Stimulated activated CD4-positive, alpha-beta T cell treated with anti-CD3 and anti-CD28 coated beads, TNF-alpha, amount 100 ng/mL, for 1 hour (primary cell): ENCODE results near the gene AASDH.
"Not testable (repeated sequence)": the region's sequence is repeated elsewhere in the genome, so short reads cannot be mapped to it uniquely, and the experiment has no call there.

Source experiments
- DNase-seq, 3 donors: peaks; one replicate each; pipeline ENCODE4 v3.0.0-alpha.2; 2020; ENCODE audit warnings: low read depth in 3 of 3, low spot score in 1 of 3

The AASDH gene

GRCh38 chr4:56405016-56405415 lies 17.7 kb upstream of the AASDH start:
- DNase-seq = no peak

GRCh38 chr4:56400560-56400959 lies 13.3 kb upstream of the AASDH start:
- no peak for DNase-seq

- no peak for DNase-seq
These were observed 4.0 kb upstream of the AASDH start for GRCh38 chr4:56391270-56391669.

GRCh38 chr4:56389558-56389957 lies 2.3 kb upstream of the AASDH start:
- no peak for DNase-seq

- DNase-seq = no peak
These were observed 1.0 kb upstream of the AASDH start for GRCh38 chr4:56388306-56388705.

- no peak for DNase-seq
These were observed 1.2 kb downstream of the AASDH start for GRCh38 chr4:56386091-56386490.

GRCh38 chr4:56375458-56375857 lies 11.8 kb downstream of the AASDH start:
- no peak for DNase-seq

GRCh38 chr4:56374956-56375355 lies 12.3 kb downstream of the AASDH start:
- no peak for DNase-seq

- DNase-seq = no peak
These were observed 14.5 kb downstream of the AASDH start for GRCh38 chr4:56372774-56373173.

GRCh38 chr4:56371426-56372220 lies 15.7 kb downstream of the AASDH start:
- no peak for DNase-seq

- no peak for DNase-seq
These were observed 16.9 kb downstream of the AASDH start for GRCh38 chr4:56370377-56370776.

GRCh38 chr4:56362981-56363380 lies 24.3 kb downstream of the AASDH start:
- not testable (repeated sequence) for DNase-seq

GRCh38 chr4:56360071-56360470 lies 27.2 kb downstream of the AASDH start:
- DNase-seq = no peak

- DNase-seq = no peak
These were observed 30.6 kb downstream of the AASDH start for GRCh38 chr4:56356650-56357049.

GRCh38 chr4:56348576-56348975 lies 38.7 kb downstream of the AASDH start:
- no peak for DNase-seq

- no peak for DNase-seq
These were observed 41.8 kb downstream of the AASDH start for GRCh38 chr4:56345458-56345857.

GRCh38 chr4:56342746-56343145 lies 44.5 kb downstream of the AASDH start:
- DNase-seq = no peak

GRCh38 chr4:56330691-56331090 lies 56.6 kb downstream of the AASDH start:
- no peak for DNase-seq

- no peak for DNase-seq
These were observed 60.9 kb downstream of the AASDH start for GRCh38 chr4:56326363-56326762.

GRCh38 chr4:56324011-56324610 lies 63.2 kb downstream of the AASDH start:
- no peak for DNase-seq

GRCh38 chr4:56323327-56323726 lies 64.0 kb downstream of the AASDH start:
- no peak for DNase-seq

- no peak for DNase-seq
These were observed 66.0 kb downstream of the AASDH start for GRCh38 chr4:56321251-56321650.

GRCh38 chr4:56320293-56320692 lies 67.0 kb downstream of the AASDH start:
- DNase-seq = no peak
